ENCODE measurements around the gene EFR3B. TPM values are rescaled to one million over a fixed set of nuclear protein-coding genes. Genes with fewer than 3 reads are reported as not detected.
A peak's percentile ranks its signal among the peaks of the same experiment; 100 is the strongest.

Gene EFR3B
- polyA plus RNA-seq, 1 experiment = 0.09 TPM

- POLR2A ChIA-PET = no interaction called here
- H3K27ac ChIP-seq (ENCODE audit: low read depth, low read length) = no peak overlapping the region
- CTCF ChIA-PET = interaction anchor here (0.6 kb wide), 1 partner anchor 120 kb away, joined by 3 read pairs; no protein-coding TSS in a partner anchor
- H3K4me3 ChIP-seq (ENCODE audit: low read depth, low read length) = no peak overlapping the region
- no peaks in the 10 kb centered on the region for H3K9me3 ChIP-seq (ENCODE audit: control insufficient read depth, insufficient read depth, low read length)
- DNase-seq (ENCODE audit: low read depth, low spot score) = no peak
- peaks cover 29% of the 10 kb centered on the region for H3K27me3 ChIP-seq (ENCODE audit: control insufficient read depth, insufficient read depth, low read length)
- TF ChIP-seq CTCF (IDR thresholded peaks at IDR 0.05; ENCODE audit: low read depth, low read length) = no peak
Observed at GRCh38 chr2:25076749-25077148, 34.9 kb downstream of the EFR3B start.

- ChIA-PET POLR2A (interaction anchor here (0.5 to 1.2 kb wide), 2 partner anchors 22 to 74 kb away, joined by 3 to 4 read pairs; no protein-coding TSS in a partner anchor), CTCF (no interaction called here)
Observed at GRCh38 chr2:25077789-25078169, 35.9 kb downstream of the EFR3B start.

GRCh38 chr2:25078170-25079049 lies 36.5 kb downstream of the EFR3B start:
- ChIA-PET POLR2A (interaction anchor here (0.5 to 1.3 kb wide), 4 partner anchors 21 to 94 kb away, joined by 3 to 4 read pairs (median 4); no protein-coding TSS in a partner anchor), CTCF (no interaction called here)
- Histone ChIP-seq H3K4me3 (ENCODE audit: low read depth, low read length) (0 out of 2 replicates have a peak overlapping the region, but pooled peaks have one; percentile 7), H3K27ac (ENCODE audit: low read depth, low read length) (peak overlapping the region; percentile 83), H3K9me3 (ENCODE audit: control insufficient read depth, insufficient read depth, low read length) (no peaks in the 10 kb centered on the region), H3K27me3 (ENCODE audit: control insufficient read depth, insufficient read depth, low read length) (peaks cover 40% of the 10 kb centered on the region)
- DNase-seq (ENCODE audit: low read depth, low spot score) = peak; percentile 72
- no peak for TF ChIP-seq CTCF (IDR thresholded peaks at IDR 0.05; ENCODE audit: low read depth, low read length)

More at GRCh38 chr2:25077789-25078169, 35.9 kb downstream of the EFR3B start:
- DNase-seq (ENCODE audit: low read depth, low spot score) = no peak
- H3K27me3 ChIP-seq (ENCODE audit: control insufficient read depth, insufficient read depth, low read length) = peaks cover 35% of the 10 kb centered on the region
- no peak overlapping the region for H3K4me3 ChIP-seq (ENCODE audit: low read depth, low read length)
- no peaks in the 10 kb centered on the region for H3K9me3 ChIP-seq (ENCODE audit: control insufficient read depth, insufficient read depth, low read length)
- no peak for TF ChIP-seq CTCF (IDR thresholded peaks at IDR 0.05; ENCODE audit: low read depth, low read length)
- H3K27ac ChIP-seq (ENCODE audit: low read depth, low read length) = peak overlapping the region; percentile 83

- ChIA-PET CTCF (no interaction called here), POLR2A (interaction anchor here (0.5 to 1.3 kb wide), 3 partner anchors 20 to 93 kb away, joined by 3 to 4 read pairs (median 3); no protein-coding TSS in a partner anchor)
- no peak for TF ChIP-seq CTCF (IDR thresholded peaks at IDR 0.05; ENCODE audit: low read depth, low read length)
Observed at GRCh38 chr2:25079050-25079635, 37.3 kb downstream of the EFR3B start.

More at GRCh38 chr2:25079050-25079635, 37.3 kb downstream of the EFR3B start:
- DNase-seq (ENCODE audit: low read depth, low spot score) = no peak
- Histone ChIP-seq H3K4me3 (ENCODE audit: low read depth, low read length) (no peak overlapping the region), H3K27ac (ENCODE audit: low read depth, low read length) (no peak overlapping the region), H3K27me3 (ENCODE audit: control insufficient read depth, insufficient read depth, low read length) (peaks cover 40% of the 10 kb centered on the region), H3K9me3 (ENCODE audit: control insufficient read depth, insufficient read depth, low read length) (no peaks in the 10 kb centered on the region)

All from AG04450 (cell line).